GM23248 (cell line): ENCODE results near the gene EGFR.

Experiments used
- EZH2 ChIP-seq: fragments of 200-600 bp; sonication (generic); IDR thresholded peaks from 2 replicates; pipeline ENCODE4 v1.6.1; 2018; ENCODE audit warnings: antibody characterized with exemption, mild to moderate bottlenecking; ENCODE audit not compliant: insufficient read depth, poor library complexity, severe bottlenecking
- EZH2phosphoT487 ChIP-seq: fragments of 200-600 bp; sonication (generic); IDR thresholded peaks from 2 replicates; pipeline ENCODE4 v1.6.1; 2018; ENCODE audit warnings: antibody characterized with exemption, moderate library complexity, mild to moderate bottlenecking, low read depth; ENCODE audit not compliant: insufficient read depth

DNA sequence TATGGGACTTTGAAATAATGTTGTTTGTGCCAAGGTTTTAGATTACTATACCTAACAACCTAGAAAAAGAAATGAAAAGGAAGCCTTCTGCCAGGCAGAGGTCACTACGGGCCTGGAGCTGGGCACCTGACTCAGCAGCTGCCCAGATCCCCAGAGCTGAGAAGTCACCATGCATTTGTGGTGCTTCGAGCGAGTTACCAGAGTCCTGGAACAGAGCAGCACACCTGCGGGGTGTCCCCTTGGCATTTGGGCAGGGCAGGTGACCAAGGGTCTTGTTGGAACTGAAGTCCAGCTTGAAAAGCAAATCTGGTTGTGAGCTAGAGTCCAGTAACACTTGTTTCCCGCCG is 25.5 kb downstream of the EGFR start:
- no peak for TF ChIP-seq EZH2
- TF ChIP-seq EZH2phosphoT487, result no peak
